ENCODE results near the gene NCCRP1. TPM values are rescaled to one million over a fixed set of nuclear protein-coding genes. Genes with fewer than 3 reads are reported as not detected.

NCCRP1 gene
- polyA plus RNA-seq, 1 of the 3 experiments (the other 2 are of a cell fraction), result not detected

DNA sequence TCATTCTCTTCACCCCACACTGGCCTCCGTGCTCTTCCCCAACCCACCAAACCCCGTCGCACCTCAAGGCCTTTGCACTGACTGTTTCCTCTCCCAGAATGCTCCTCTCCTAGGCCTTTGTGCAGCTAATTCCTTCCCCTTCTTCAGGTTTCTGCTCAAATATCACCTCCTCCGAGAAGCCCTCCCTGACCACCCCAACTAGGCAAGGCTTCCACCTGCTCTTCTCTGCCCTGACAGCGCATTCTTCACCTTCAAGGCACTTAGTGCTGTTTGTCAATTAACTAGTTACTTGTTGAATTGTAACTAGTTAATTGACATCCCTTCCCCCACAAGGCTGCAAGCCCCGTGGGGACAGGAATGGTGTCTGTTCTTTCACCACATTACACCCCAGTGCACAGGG is 7.8 kb upstream of the NCCRP1 start (continued):
- TF ChIP-seq, protein P1, sequence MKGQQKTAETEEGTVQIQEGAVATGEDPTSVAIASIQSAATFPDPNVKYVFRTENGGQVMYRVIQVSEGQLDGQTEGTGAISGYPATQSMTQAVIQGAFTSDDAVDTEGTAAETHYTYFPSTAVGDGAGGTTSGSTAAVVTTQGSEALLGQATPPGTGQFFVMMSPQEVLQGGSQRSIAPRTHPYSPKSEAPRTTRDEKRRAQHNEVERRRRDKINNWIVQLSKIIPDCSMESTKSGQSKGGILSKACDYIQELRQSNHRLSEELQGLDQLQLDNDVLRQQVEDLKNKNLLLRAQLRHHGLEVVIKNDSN (IDR thresholded peaks at IDR 0.05; ENCODE audit: borderline replicate concordance, low read depth), result no peak

DNA sequence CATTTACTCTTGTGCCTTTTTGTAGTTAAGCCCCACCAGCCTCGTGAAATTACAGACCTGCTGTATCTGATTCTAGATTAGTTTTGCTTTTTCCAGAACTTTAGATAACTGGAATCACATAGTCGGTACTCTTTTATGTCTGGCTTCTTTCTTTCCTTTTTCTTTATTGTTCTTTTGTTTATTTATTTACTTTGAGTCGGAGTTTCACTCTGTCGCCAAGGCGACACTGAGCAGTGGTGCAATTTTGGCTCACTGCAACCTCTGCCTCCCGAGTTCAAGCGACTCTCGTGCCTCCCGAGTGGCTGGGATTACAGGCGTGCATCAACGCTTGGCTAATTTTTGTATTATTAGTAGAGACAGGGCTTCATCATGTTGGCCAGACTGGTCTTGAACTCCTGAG is 6.0 kb upstream of the NCCRP1 start:
- H3F3A ChIP-seq (replicated peaks; ENCODE audit: insufficient read depth), result no peaks in the 10 kb centered on the region
- no peak overlapping the region for H3K9ac ChIP-seq
- H3K27me3 ChIP-seq (ENCODE audit: insufficient read depth), result peaks cover under 1% of the 10 kb centered on the region; the same call in 1 of the 2 replicates
- H3K79me2 ChIP-seq (ENCODE audit: insufficient read depth), result no peaks in the 10 kb centered on the region
- DNase-seq, result no peak
- no peak overlapping the region for H3K4me3 ChIP-seq (ENCODE audit: low read depth in 2 of 2, low read length in 1 of 2)
- peaks cover 0 to 11% of the 10 kb centered on the region in 2 experiments; a peak in 1 of 4 replicates for H3K4me1 ChIP-seq (ENCODE audit: control insufficient read depth in 1 of 2, insufficient read depth in 2 of 2, low read depth in 1 of 2, low read length in 1 of 2)
- H3K36me3 ChIP-seq (replicated peaks in 1 of 2; ENCODE audit: control insufficient read depth in 1 of 2, insufficient read depth in 2 of 2, low read length in 1 of 2), result no peaks in the 10 kb centered on the region
- H3K9me2 ChIP-seq, result no peaks in the 10 kb centered on the region
- CTCF ChIA-PET, result interaction anchor here (3.5 kb wide), 1 partner anchor 69 kb away, joined by 16 read pairs; no protein-coding TSS in a partner anchor
- no peak overlapping the region for H3K4me2 ChIP-seq
- H4K20me1 ChIP-seq (ENCODE audit: insufficient read depth), result no peaks in the 10 kb centered on the region
- POLR2A ChIA-PET, result no interaction called here
- H3K27ac ChIP-seq (ENCODE audit: low read depth in 2 of 2, low read length in 1 of 2), result no peak overlapping the region
- 70% methylated on average over 11 of the region's 11 CpGs for WGBS (ENCODE audit: low lambda C conversion rate)
- H2AFZ ChIP-seq (ENCODE audit: low read depth), result no peak overlapping the region
- H3K9me3 ChIP-seq, result no peaks in the 10 kb centered on the region
- no peak for TF ChIP-seq GATA2 (CRISPR knock-in tag; IDR thresholded peaks at IDR 0.05)
- TF ChIP-seq, protein P2, sequence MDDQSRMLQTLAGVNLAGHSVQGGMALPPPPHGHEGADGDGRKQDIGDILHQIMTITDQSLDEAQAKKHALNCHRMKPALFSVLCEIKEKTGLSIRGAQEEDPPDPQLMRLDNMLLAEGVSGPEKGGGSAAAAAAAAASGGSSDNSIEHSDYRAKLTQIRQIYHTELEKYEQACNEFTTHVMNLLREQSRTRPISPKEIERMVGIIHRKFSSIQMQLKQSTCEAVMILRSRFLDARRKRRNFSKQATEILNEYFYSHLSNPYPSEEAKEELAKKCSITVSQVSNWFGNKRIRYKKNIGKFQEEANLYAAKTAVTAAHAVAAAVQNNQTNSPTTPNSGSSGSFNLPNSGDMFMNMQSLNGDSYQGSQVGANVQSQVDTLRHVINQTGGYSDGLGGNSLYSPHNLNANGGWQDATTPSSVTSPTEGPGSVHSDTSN (IDR thresholded peaks at IDR 0.05), result no peak

DNA sequence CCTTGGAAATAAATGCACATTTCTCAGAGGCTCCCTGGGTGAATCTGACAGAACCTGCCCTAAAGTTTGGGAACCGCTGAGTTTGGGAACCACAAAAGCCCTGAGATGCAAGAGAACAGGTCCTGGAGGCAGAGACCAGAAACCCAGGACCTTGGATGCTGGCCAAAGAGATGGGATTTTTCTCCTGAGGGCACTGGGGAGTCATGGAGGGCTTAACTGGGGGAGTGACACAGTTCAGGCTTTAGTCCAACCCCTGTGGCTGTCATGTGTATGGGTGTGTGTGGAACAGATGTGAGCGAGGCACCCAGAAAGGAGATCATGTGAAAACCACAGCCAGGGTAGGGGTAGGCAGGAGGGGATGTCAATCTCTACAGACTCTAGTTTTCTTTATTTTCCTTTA is 3.9 kb upstream of the NCCRP1 start:
- Histone ChIP-seq H3K79me2 (ENCODE audit: insufficient read depth) (no peaks in the 10 kb centered on the region), H3K9me3 (no peaks in the 10 kb centered on the region), H3K36me3 (replicated peaks in 1 of 2; ENCODE audit: control insufficient read depth in 1 of 2, insufficient read depth in 2 of 2, low read length in 1 of 2) (no peaks in the 10 kb centered on the region), H3K9me2 (no peaks in the 10 kb centered on the region), H3K4me2 (no peak overlapping the region), H3K4me1 (ENCODE audit: control insufficient read depth in 1 of 2, insufficient read depth in 2 of 2, low read depth in 1 of 2, low read length in 1 of 2) (peaks cover 0 to 11% of the 10 kb centered on the region in 2 experiments; a peak in 1 of 4 replicates), H3K4me3 (ENCODE audit: low read depth in 2 of 2, low read length in 1 of 2) (no peak overlapping the region), H3K9ac (no peak overlapping the region), H3K27ac (ENCODE audit: low read depth in 2 of 2, low read length in 1 of 2) (no peak overlapping the region), H4K20me1 (ENCODE audit: insufficient read depth) (no peaks in the 10 kb centered on the region), H3K27me3 (ENCODE audit: insufficient read depth) (peaks cover 17% of the 10 kb centered on the region; the same call in 1 of the 2 replicates), H3F3A (replicated peaks; ENCODE audit: insufficient read depth) (no peaks in the 10 kb centered on the region), H2AFZ (ENCODE audit: low read depth) (no peak overlapping the region)
- CTCF ChIA-PET, result interaction anchor here (3.5 kb wide), 1 partner anchor 71 kb away, joined by 16 read pairs; no protein-coding TSS in a partner anchor
- 68% methylated on average over 2 of the region's 2 CpGs for WGBS (ENCODE audit: low lambda C conversion rate)
- POLR2A ChIA-PET, result no interaction called here
- TF ChIP-seq MEF2A (IDR thresholded peaks at IDR 0.05; ENCODE audit: borderline replicate concordance, low read depth) (no peak), JUND (IDR thresholded peaks at IDR 0.05) (no peak), SIN3A (IDR thresholded peaks at IDR 0.05; ENCODE audit: borderline replicate concordance, low read depth, low read length) (no peak), RCOR1 (IDR thresholded peaks at IDR 0.05; ENCODE audit: low read length) (peak; percentile 60; the same call in 1 of the 2 replicates), CHD2 (IDR thresholded peaks at IDR 0.05; ENCODE audit: low read length, partially characterized antibody) (no peak), NFIC (IDR thresholded peaks at IDR 0.05; ENCODE audit: borderline replicate concordance) (no peak), TCF12 (IDR thresholded peaks at IDR 0.05) (no peak), MXI1 (IDR thresholded peaks at IDR 0.05; ENCODE audit: low read depth, low read length) (no peak), EP300 (IDR thresholded peaks at IDR 0.05; ENCODE audit: borderline replicate concordance in 1 of 2, low read depth in 1 of 2, low read length in 1 of 2) (peak in 1 of 2 experiments; percentile 56; a peak in 2 of 4 replicates), POLR2AphosphoS5 (IDR thresholded peaks at IDR 0.05; ENCODE audit: low read depth, low read length) (no peak)
- TF ChIP-seq, protein P1 (IDR thresholded peaks at IDR 0.05; ENCODE audit: borderline replicate concordance, low read depth), result no peak
- TF ChIP-seq, protein P3, sequence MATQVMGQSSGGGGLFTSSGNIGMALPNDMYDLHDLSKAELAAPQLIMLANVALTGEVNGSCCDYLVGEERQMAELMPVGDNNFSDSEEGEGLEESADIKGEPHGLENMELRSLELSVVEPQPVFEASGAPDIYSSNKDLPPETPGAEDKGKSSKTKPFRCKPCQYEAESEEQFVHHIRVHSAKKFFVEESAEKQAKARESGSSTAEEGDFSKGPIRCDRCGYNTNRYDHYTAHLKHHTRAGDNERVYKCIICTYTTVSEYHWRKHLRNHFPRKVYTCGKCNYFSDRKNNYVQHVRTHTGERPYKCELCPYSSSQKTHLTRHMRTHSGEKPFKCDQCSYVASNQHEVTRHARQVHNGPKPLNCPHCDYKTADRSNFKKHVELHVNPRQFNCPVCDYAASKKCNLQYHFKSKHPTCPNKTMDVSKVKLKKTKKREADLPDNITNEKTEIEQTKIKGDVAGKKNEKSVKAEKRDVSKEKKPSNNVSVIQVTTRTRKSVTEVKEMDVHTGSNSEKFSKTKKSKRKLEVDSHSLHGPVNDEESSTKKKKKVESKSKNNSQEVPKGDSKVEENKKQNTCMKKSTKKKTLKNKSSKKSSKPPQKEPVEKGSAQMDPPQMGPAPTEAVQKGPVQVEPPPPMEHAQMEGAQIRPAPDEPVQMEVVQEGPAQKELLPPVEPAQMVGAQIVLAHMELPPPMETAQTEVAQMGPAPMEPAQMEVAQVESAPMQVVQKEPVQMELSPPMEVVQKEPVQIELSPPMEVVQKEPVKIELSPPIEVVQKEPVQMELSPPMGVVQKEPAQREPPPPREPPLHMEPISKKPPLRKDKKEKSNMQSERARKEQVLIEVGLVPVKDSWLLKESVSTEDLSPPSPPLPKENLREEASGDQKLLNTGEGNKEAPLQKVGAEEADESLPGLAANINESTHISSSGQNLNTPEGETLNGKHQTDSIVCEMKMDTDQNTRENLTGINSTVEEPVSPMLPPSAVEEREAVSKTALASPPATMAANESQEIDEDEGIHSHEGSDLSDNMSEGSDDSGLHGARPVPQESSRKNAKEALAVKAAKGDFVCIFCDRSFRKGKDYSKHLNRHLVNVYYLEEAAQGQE (IDR thresholded peaks at IDR 0.05; ENCODE audit: low read depth, low read length), result no peak
- DNase-seq, result peak; percentile 68
